Hepatocyte (in vitro differentiated cells): ENCODE results near the gene GYS1. TPM values are rescaled to one million over a fixed set of nuclear protein-coding genes. Genes with fewer than 3 reads are reported as not detected.

Experiments used
- DNase-seq: peaks from one replicate; pipeline ENCODE4 v3.0.0-alpha.2; 2016; ENCODE audit warnings: low spot score
- H2AFZ ChIP-seq: fragments of 200-600 bp; sonication (generic); 2 replicates; pipeline ENCODE4 v1.6.0; 2016; ENCODE audit warnings: antibody characterized with exemption, mild to moderate bottlenecking
- H3K27ac ChIP-seq: fragments of 200-600 bp; sonication (generic); 2 replicates; pipeline ENCODE4 v1.5.1; 2016; ENCODE audit warnings: mild to moderate bottlenecking
- H3K27me3 ChIP-seq: fragments of 200-600 bp; sonication (generic); 2 replicates; pipeline ENCODE4 v1.6.1; 2016
- H3K36me3 ChIP-seq: fragments of 200-600 bp; sonication (generic); replicated peaks from 2 replicates; pipeline ENCODE4 v1.5.1; 2016; ENCODE audit warnings: low read depth; ENCODE audit not compliant: insufficient read depth
- H3K4me1 ChIP-seq: fragments of 200-600 bp; sonication (generic); 2 replicates; pipeline ENCODE4 v1.5.1; 2016; ENCODE audit warnings: mild to moderate bottlenecking, moderate library complexity; ENCODE audit not compliant: insufficient read depth
- H3K4me2 ChIP-seq: fragments of 200-600 bp; sonication (generic); 2 replicates; pipeline ENCODE4 v1.6.0; 2016
- H3K4me3 ChIP-seq: fragments of 200-600 bp; sonication (generic); 2 replicates; pipeline ENCODE4 v1.5.1; 2016; ENCODE audit warnings: mild to moderate bottlenecking
- H3K79me2 ChIP-seq: fragments of 200-600 bp; sonication (generic); 2 replicates; pipeline ENCODE4 v1.6.0; 2017; ENCODE audit warnings: mild to moderate bottlenecking
- H3K9me2 ChIP-seq: fragments of 200-600 bp; sonication (generic); replicated peaks from 2 replicates; pipeline ENCODE4 v1.6.0; 2017; ENCODE audit warnings: mild to moderate bottlenecking; ENCODE audit not compliant: insufficient read depth
- H3K9me3 ChIP-seq: fragments of 200-600 bp; sonication (generic); 2 replicates; pipeline ENCODE4 v1.5.1; 2016; ENCODE audit warnings: low read depth, mild to moderate bottlenecking
- H4K20me1 ChIP-seq: fragments of 200-600 bp; sonication (generic); 2 replicates; pipeline ENCODE4 v1.6.0; 2016; ENCODE audit warnings: mild to moderate bottlenecking; ENCODE audit not compliant: insufficient read depth, poor library complexity, severe bottlenecking
- CTCF ChIP-seq: fragments of 200-600 bp; sonication (generic); IDR thresholded peaks from 2 replicates; pipeline ENCODE4 v1.5.1; 2016; ENCODE audit warnings: antibody characterized with exemption, mild to moderate bottlenecking; ENCODE audit not compliant: poor library complexity
- EZH2 ChIP-seq: fragments of 200-600 bp; sonication (generic); IDR thresholded peaks from 2 replicates; pipeline ENCODE4 v1.6.1; 2016; ENCODE audit warnings: antibody characterized with exemption, mild to moderate bottlenecking, borderline replicate concordance
- EZH2phosphoT487 ChIP-seq: fragments of 200-600 bp; sonication (generic); IDR thresholded peaks from one replicate; pipeline ENCODE4 v1.6.1; 2018; ENCODE audit warnings: antibody characterized with exemption, mild to moderate bottlenecking, low read depth, moderate library complexity; ENCODE audit not compliant: unreplicated experiment, severe bottlenecking
- WGBS: methylation state at CpG from one replicate; pipeline ENCODE4 v1.1.6; 2016; ENCODE audit warnings: low lambda C conversion rate; ENCODE audit errors: missing lambda C conversion rate; 5-methylcytosine and 5-hydroxymethylcytosine counted together
- polyA plus RNA-seq: library from polyadenylated mRNA; unstranded; fragments of >200 nt; fragmentation: Nextera tagmentation; extraction: Ambion mirVana; gene quantifications from 2 replicates; pipeline ENCODE4 v1.2.1, GENCODE V29; 2016
- total RNA-seq: library from RNA; depleted of rRNA; stranded (reverse); fragments of >200 nt; gene quantifications from 2 replicates; pipeline ENCODE4 v1.2.3, GENCODE V29; 2014

The GYS1 gene
- total and polyA plus RNA-seq, 2 experiments from 2014 or later = 37.4 to 45.9 TPM

- H3K4me1 ChIP-seq = peaks cover 9% of the 10 kb centered on the region
- TF ChIP-seq EZH2phosphoT487 (no peak), CTCF (no peak), EZH2 (no peak)
- H3K4me3 ChIP-seq = no peak overlapping the region
- no peaks in the 10 kb centered on the region for H3K9me3 ChIP-seq
- no peak overlapping the region for H3K4me2 ChIP-seq
- no peak overlapping the region for H3K27ac ChIP-seq
- H3K9me2 ChIP-seq = no peaks in the 10 kb centered on the region
- H4K20me1 ChIP-seq = no peaks in the 10 kb centered on the region
- H3K36me3 ChIP-seq = no peaks in the 10 kb centered on the region
- H3K27me3 ChIP-seq = peaks cover 11% of the 10 kb centered on the region
- no peak for DNase-seq
- WGBS = 97% methylated on average over 29 of the region's 32 CpGs
- no peak overlapping the region for H2AFZ ChIP-seq
- no peaks in the 10 kb centered on the region for H3K79me2 ChIP-seq
Measured at GRCh38 chr19:49014123-49014869, 21.2 kb upstream of the GYS1 start.

GRCh38 chr19:49011194-49011593 is 18.1 kb upstream of the GYS1 start:
- no peaks in the 10 kb centered on the region for H3K9me3 ChIP-seq
- TF ChIP-seq EZH2phosphoT487 (no peak), EZH2 (no peak), CTCF (no peak)
- WGBS = 95% methylated on average over 14 of the region's 17 CpGs
- H3K27me3 ChIP-seq = no peaks in the 10 kb centered on the region
- H2AFZ ChIP-seq = no peak overlapping the region
- no peaks in the 10 kb centered on the region for H3K79me2 ChIP-seq
- no peak overlapping the region for H3K27ac ChIP-seq
- H3K9me2 ChIP-seq = no peaks in the 10 kb centered on the region
- no peak overlapping the region for H3K4me3 ChIP-seq
- H3K36me3 ChIP-seq = no peaks in the 10 kb centered on the region
- H3K4me2 ChIP-seq = no peak overlapping the region
- DNase-seq = no peak
- H4K20me1 ChIP-seq = no peaks in the 10 kb centered on the region
- H3K4me1 ChIP-seq = no peaks in the 10 kb centered on the region

- no peak overlapping the region for H2AFZ ChIP-seq
- H3K9me2 ChIP-seq = no peaks in the 10 kb centered on the region
- H3K27me3 ChIP-seq = no peaks in the 10 kb centered on the region
- TF ChIP-seq EZH2phosphoT487 = no peak
- TF ChIP-seq CTCF = no peak
- TF ChIP-seq EZH2 = no peak
- no peak overlapping the region for H3K4me3 ChIP-seq
- H3K4me2 ChIP-seq = no peak overlapping the region
- DNase-seq = no peak
- H3K9me3 ChIP-seq = no peaks in the 10 kb centered on the region
- no peaks in the 10 kb centered on the region for H4K20me1 ChIP-seq
- no peaks in the 10 kb centered on the region for H3K36me3 ChIP-seq
- no peaks in the 10 kb centered on the region for H3K4me1 ChIP-seq
- H3K27ac ChIP-seq = no peak overlapping the region
- no peaks in the 10 kb centered on the region for H3K79me2 ChIP-seq
- 94% methylated on average over 17 of the region's 18 CpGs for WGBS
Measured at GRCh38 chr19:49010453-49010852, 17.3 kb upstream of the GYS1 start.
